CD4-positive, alpha-beta T cell treated with Interleukin-2 at 100 ng/mL for 4 hours (primary cell): Measurements from ENCODE around the gene PERCC1.
"Not testable (repeated sequence)": the region's sequence is repeated elsewhere in the genome, so short reads cannot be mapped to it uniquely, and the experiment has no call there.

Source experiments
- DNase-seq: peaks from one replicate; pipeline ENCODE4 v3.0.0-alpha.2; 2020; ENCODE audit warnings: low spot score

Gene PERCC1

GRCh38 chr16:1434644-1435592 lies 4.0 kb downstream of the PERCC1 start:
- DNase-seq, result no peak

- no peak for DNase-seq
Observed at GRCh38 chr16:1435921-1436697, 5.2 kb downstream of the PERCC1 start.

- no peak for DNase-seq
Observed at GRCh38 chr16:1436731-1437355, 6.0 kb downstream of the PERCC1 start.

- no peak for DNase-seq
Observed at GRCh38 chr16:1437606-1438005, 6.7 kb downstream of the PERCC1 start.

- DNase-seq, result no peak
Observed at GRCh38 chr16:1438229-1439057, 7.6 kb downstream of the PERCC1 start.

GRCh38 chr16:1439058-1439698 lies 8.3 kb downstream of the PERCC1 start:
- DNase-seq, result no peak

- DNase-seq, result not testable (repeated sequence)
Observed at GRCh38 chr16:1439699-1440074, 8.8 kb downstream of the PERCC1 start.

- no peak for DNase-seq
Observed at GRCh38 chr16:1441391-1441829, 10.5 kb downstream of the PERCC1 start.

GRCh38 chr16:1442697-1443096 lies 11.8 kb downstream of the PERCC1 start:
- no peak for DNase-seq

- DNase-seq, result no peak
Observed at GRCh38 chr16:1443403-1443973, 12.6 kb downstream of the PERCC1 start.

- no peak for DNase-seq
Observed at GRCh38 chr16:1443980-1444729, 13.3 kb downstream of the PERCC1 start, which contains the start of gene CCDC154. CCDC154 (minus strand) TSS chr16:1444556; CDS start chr16:1444322, 234 bp downstream.

GRCh38 chr16:1444730-1445517 lies 14.0 kb downstream of the PERCC1 start:
- no peak for DNase-seq

GRCh38 chr16:1445518-1446203 lies 14.8 kb downstream of the PERCC1 start:
- DNase-seq, result no peak

- no peak for DNase-seq
Observed at GRCh38 chr16:1446296-1447080, 15.6 kb downstream of the PERCC1 start.

GRCh38 chr16:1447965-1448364 lies 17.1 kb downstream of the PERCC1 start:
- no peak for DNase-seq

- DNase-seq, result no peak
Observed at GRCh38 chr16:1448536-1449116, 17.7 kb downstream of the PERCC1 start.

- DNase-seq, result no peak
Observed at GRCh38 chr16:1449201-1449788, 18.4 kb downstream of the PERCC1 start.
